HCT116 (cell line): ENCODE data around the gene DHX16.

ENCODE experiments used
- CTCF ChIP-seq, 3 experiments: fragments of 200-600 bp in 1 of 3; sonication (generic) in 1 of 3; IDR thresholded peaks in 2 of 3; conservative IDR thresholded peaks in 1 of 3; 2 replicates each; pipeline ENCODE4 v1.5.1; 2012 to 2017; ENCODE audit warnings: low read depth in 2 of 3, low read length in 2 of 3, antibody characterized with exemption in 1 of 3, borderline replicate concordance in 1 of 3, control low read depth in 1 of 3, mild to moderate bottlenecking in 1 of 3, mixed read lengths in 1 of 3, mixed run types in 1 of 3, moderate library complexity in 1 of 3; ENCODE audit not compliant: insufficient read depth in 1 of 3
- ELF1 ChIP-seq: IDR thresholded peaks from 2 replicates; pipeline ENCODE4 v1.6.1; 2012; ENCODE audit warnings: low read depth, borderline replicate concordance
- FOSL1 ChIP-seq: IDR thresholded peaks from 2 replicates; pipeline ENCODE4 v1.6.1; 2012; ENCODE audit warnings: low read depth
- JUND ChIP-seq: IDR thresholded peaks from 2 replicates; pipeline ENCODE4 v1.6.1; 2012
- POLR2A ChIP-seq: IDR thresholded peaks from 2 replicates; pipeline ENCODE4 v1.7.0; 2011; ENCODE audit warnings: borderline replicate concordance; ENCODE audit not compliant: insufficient read depth, insufficient read length; ENCODE audit errors: extremely low read depth
- POLR2AphosphoS5 ChIP-seq: IDR thresholded peaks from 2 replicates; pipeline ENCODE4 v1.6.1; 2011; ENCODE audit warnings: mild to moderate bottlenecking, low read depth, low read length, moderate library complexity
- RAD21 ChIP-seq: IDR thresholded peaks from 2 replicates; pipeline ENCODE4 v1.6.1; 2012; ENCODE audit warnings: low read depth, mild to moderate bottlenecking
- SIN3A ChIP-seq: IDR thresholded peaks from 2 replicates; pipeline ENCODE4 v1.6.1; 2012; ENCODE audit warnings: low read depth
- SP1 ChIP-seq: IDR thresholded peaks from 2 replicates; pipeline ENCODE4 v1.6.1; 2012; ENCODE audit warnings: low read depth
- SRF ChIP-seq: IDR thresholded peaks from 2 replicates; pipeline ENCODE4 v1.6.1; 2012; ENCODE audit warnings: low read depth
- YY1 ChIP-seq: IDR thresholded peaks from 2 replicates; pipeline ENCODE4 v1.6.1; 2011; ENCODE audit warnings: low read length, low read depth, moderate library complexity, mild to moderate bottlenecking; ENCODE audit not compliant: insufficient replicate concordance; ENCODE audit errors: extremely low read depth
- ZBTB33 ChIP-seq: IDR thresholded peaks from 2 replicates; pipeline ENCODE4 v1.6.1; 2011; ENCODE audit warnings: mild to moderate bottlenecking, low read length, moderate library complexity; ENCODE audit not compliant: insufficient replicate concordance; ENCODE audit errors: extremely low read depth

DNA sequence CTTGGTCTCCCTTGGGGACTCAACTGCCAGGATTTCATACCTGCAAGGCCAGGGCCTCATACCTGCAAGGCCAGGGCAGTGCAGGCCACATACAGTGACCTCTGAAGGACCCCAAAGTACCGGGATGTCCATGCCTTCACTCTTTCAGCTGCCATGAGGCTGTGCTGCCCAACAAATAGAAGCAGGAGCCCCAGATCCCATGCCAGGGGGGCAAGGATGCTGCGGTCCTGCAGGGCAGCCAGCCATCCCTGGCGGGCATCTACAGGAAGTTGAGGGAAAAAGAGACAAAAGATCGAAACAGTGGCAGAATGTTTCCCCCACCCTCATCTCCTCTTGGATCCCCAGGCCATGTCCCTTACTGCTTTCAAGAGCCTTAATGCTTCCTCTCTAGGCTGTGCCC, 17.2 kb upstream of the DHX16 start:
- no peak for TF ChIP-seq SP1
- TF ChIP-seq CTCF (IDR thresholded peaks at IDR 0.05 in 2 of 3, conservative IDR thresholded peaks at IDR 0.05 in 1 of 3; ENCODE audit: borderline replicate concordance in 1 of 3, insufficient read depth in 1 of 3, low read depth in 2 of 3, low read length in 2 of 3), result no peak
- TF ChIP-seq SRF, result no peak
- no peak for TF ChIP-seq ELF1
- TF ChIP-seq RAD21, result no peak
- no peak for TF ChIP-seq JUND
- TF ChIP-seq FOSL1, result no peak
- TF ChIP-seq YY1, result no peak
- TF ChIP-seq ZBTB33, result no peak
- TF ChIP-seq POLR2A, result no peak
- no peak for TF ChIP-seq POLR2AphosphoS5
- TF ChIP-seq SIN3A, result no peak
